Psoas muscle (tissue), 8 donors: Measurements from ENCODE around the gene ZNF805. TPM values are rescaled to one million over a fixed set of nuclear protein-coding genes. Genes with fewer than 3 reads are reported as not detected.
"Not testable (repeated sequence)": the region's sequence is repeated elsewhere in the genome, so short reads cannot be mapped to it uniquely, and the experiment has no call there.

Experiments
- ATAC-seq, 4 donors: fragments of 200-7000 bp; cut with Tn5 transposase; one replicate each; pipeline ENCODE4 v1.9.1; 2020; ENCODE audit warnings: moderate library complexity in 3 of 4, mild to moderate bottlenecking in 2 of 4
- DNase-seq, 2 donors: peaks; one replicate each; pipeline ENCODE4 v3.0.0-alpha.2; 2020
- H3K27ac ChIP-seq: fragments of 200-600 bp; one replicate; pipeline ENCODE4 v1.8.0; 2022
- H3K27me3 ChIP-seq, 3 donors: fragments of 200-600 bp in 1 of 3; one replicate each; pipeline versions ENCODE4 v1.6.1 to v1.8.0; 2013 to 2022; ENCODE audit warnings: low read length in 2 of 3, mild to moderate bottlenecking in 2 of 3, moderate library complexity in 1 of 3; ENCODE audit not compliant: insufficient read depth in 3 of 3
- H3K36me3 ChIP-seq, 2 donors: fragments of 200-600 bp in 1 of 2; one replicate each; pipeline versions ENCODE4 v1.6.1 to v1.8.0; 2013 to 2022; ENCODE audit warnings: low read depth in 1 of 2, mild to moderate bottlenecking in 1 of 2, moderate library complexity in 1 of 2; ENCODE audit not compliant: insufficient read depth in 1 of 2
- H3K4me1 ChIP-seq: fragments of 200-600 bp; one replicate; pipeline ENCODE4 v1.8.0; 2022
- H3K4me3 ChIP-seq: fragments of 200-600 bp; one replicate; pipeline ENCODE4 v1.8.0; 2022; ENCODE audit warnings: mild to moderate bottlenecking
- H3K9me3 ChIP-seq: fragments of 200-600 bp; one replicate; pipeline ENCODE4 v1.8.0; 2022
- WGBS, 3 donors: extraction: QIAGEN DNeasy Blood & Tissue Kit; methylation state at CpG; one replicate each; pipeline versions ENCODE4 v1.1.6 to v1.1.7; 2013; 5-methylcytosine and 5-hydroxymethylcytosine counted together
- intact Hi-C, 2 donors: fragments of 100-400 bp; cut with DNase I; formaldehyde crosslinking; loops; one replicate each; pipeline versions ENCODE4 v1.11.0 to v1.14.2; 2022
- polyA plus RNA-seq, 3 donors: library from polyadenylated mRNA; stranded (reverse); fragments of 200-250 nt; gene quantifications; one replicate each; pipeline ENCODE4 v1.2.3, GENCODE V29; 2013
- total RNA-seq, 4 donors: library from RNA; stranded (reverse); fragmentation: NEBNext Ultra II Directional in 2 of 4; extraction: Animal tissue kit (Norgen Biotek cat#: 25700) in 2 of 4; gene quantifications; one replicate each; pipeline versions ENCODE4 v1.2.1 to v1.2.4, GENCODE V29; 2021 to 2023
- TF ChIP-seq, protein P1 (sequence below): fragments of 200-600 bp; IDR thresholded peaks from one replicate; pipeline ENCODE4 v1.8.0; 2022; ENCODE audit warnings: antibody characterized with exemption
- donor health status: healthy with polysubstance abuse.
- donor health status: DM: no; HTN: no; CAD: no; lungs with moderate emphysema.
- donor health status: Bipolar disorder and iron deficiency.
- donor health status: healthy.
- donor health status: DM: yes; HTN: yes; CAD: no.
- donor health status: DM: no; HTN: no; CAD: no.
- donor health status: DM: no; HTN: no; CAD: no.
- donor health status: DM: yes; HTN: yes; CAD: no.

Gene ZNF805
- total and polyA plus RNA-seq, 7 donors, result 1.2 to 16.4 (median 10.3) TPM

DNA sequence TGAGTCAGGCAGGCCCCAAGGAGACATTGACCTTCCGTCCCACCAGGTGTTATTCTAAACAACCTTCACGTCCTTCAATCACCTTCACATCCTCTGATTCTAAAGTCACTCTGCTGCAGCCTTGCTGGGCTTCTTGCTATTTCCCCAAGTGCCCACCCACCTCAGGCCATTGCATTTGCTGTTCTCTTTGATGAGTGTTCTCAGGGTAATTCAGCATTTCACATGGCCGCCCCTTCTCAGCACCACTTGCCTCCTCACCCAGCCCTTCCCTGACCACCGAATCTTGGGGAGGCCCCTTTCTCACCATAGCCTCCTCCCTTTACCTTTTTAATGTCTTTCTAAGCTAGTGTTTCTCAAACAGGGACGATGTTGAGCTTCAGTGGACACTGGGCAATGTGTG lies 4.6 kb downstream of the ZNF805 start:
- TF ChIP-seq, protein P1, sequence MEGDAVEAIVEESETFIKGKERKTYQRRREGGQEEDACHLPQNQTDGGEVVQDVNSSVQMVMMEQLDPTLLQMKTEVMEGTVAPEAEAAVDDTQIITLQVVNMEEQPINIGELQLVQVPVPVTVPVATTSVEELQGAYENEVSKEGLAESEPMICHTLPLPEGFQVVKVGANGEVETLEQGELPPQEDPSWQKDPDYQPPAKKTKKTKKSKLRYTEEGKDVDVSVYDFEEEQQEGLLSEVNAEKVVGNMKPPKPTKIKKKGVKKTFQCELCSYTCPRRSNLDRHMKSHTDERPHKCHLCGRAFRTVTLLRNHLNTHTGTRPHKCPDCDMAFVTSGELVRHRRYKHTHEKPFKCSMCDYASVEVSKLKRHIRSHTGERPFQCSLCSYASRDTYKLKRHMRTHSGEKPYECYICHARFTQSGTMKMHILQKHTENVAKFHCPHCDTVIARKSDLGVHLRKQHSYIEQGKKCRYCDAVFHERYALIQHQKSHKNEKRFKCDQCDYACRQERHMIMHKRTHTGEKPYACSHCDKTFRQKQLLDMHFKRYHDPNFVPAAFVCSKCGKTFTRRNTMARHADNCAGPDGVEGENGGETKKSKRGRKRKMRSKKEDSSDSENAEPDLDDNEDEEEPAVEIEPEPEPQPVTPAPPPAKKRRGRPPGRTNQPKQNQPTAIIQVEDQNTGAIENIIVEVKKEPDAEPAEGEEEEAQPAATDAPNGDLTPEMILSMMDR, result no peak
- Histone ChIP-seq H3K27ac (no peak overlapping the region), H3K36me3 (peaks cover 11 to 78% of the 10 kb centered on the region in 2 donors), H3K4me3 (no peak overlapping the region), H3K27me3 (no peaks in the 10 kb centered on the region), H3K9me3 (no peaks in the 10 kb centered on the region), H3K4me1 (peaks cover 17% of the 10 kb centered on the region)
- intact Hi-C loops, result loop anchor here in 1 of 2 donors (10.0 kb wide), 1 partner anchor 80 kb away; the partner anchor contains the start of gene ZNF543
- WGBS, 3 donors, result 91 to 97% (median 94%) methylated on average over 5 of the region's 5 CpGs
- ATAC-seq, result no peak
- no peak for DNase-seq

DNA sequence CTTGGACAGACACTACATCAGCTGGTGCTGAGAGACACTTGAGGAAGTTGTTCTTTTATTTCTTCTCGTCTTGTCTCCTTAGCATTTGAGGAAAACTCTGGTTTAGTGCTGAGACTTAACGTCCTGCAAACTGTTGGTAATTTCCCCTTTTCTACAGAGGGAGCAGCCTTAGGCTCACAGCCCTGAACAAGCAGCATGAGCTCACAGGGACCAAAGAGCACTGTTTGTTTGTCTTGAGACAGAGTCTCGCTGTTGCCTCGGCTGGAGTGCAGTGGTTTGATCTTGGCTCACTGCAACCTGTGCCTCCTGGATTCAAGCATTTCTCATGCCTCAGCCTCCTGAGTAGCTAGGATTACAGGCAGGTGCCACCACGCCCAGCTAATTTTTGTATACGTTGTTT lies 5.5 kb downstream of the ZNF805 start:
- Histone ChIP-seq H3K4me1 (peaks cover 17% of the 10 kb centered on the region), H3K4me3 (no peak overlapping the region), H3K36me3 (peaks cover 11 to 87% of the 10 kb centered on the region in 2 donors), H3K27me3 (no peaks in the 10 kb centered on the region), H3K27ac (no peak overlapping the region), H3K9me3 (no peaks in the 10 kb centered on the region)
- TF ChIP-seq, protein P1, result no peak
- DNase-seq (no peak), ATAC-seq (no peak)
- WGBS, 3 donors, result 83 to 89% (median 87%) methylated on average over 6 of the region's 6 CpGs
- intact Hi-C loops, result loop anchor here in 1 of 2 donors (10.0 kb wide), 1 partner anchor 79 kb away; the partner anchor contains the start of gene ZNF543

DNA sequence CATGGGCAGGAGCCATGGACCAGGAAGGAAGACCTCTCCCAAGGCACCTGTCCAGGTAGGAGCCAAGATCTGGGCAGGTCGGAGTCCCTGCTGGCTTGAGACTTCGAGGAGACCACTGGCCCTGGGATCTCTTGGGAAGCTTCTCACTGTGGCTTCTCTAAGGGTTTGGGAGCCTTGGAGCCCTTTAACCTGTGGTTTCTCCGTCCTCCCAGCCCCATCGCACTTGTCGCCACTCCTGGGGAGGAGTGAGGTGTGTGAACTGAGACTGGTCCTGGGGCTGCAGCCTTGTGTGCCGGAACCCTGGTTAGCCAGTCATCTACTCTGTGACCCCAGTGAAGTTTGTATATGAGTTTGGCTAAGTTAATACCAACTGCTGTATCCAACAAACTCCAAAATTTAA lies 8.2 kb downstream of the ZNF805 start:
- no peak overlapping the region for H3K27ac ChIP-seq
- ATAC-seq (no peak), DNase-seq (no peak)
- no peaks in the 10 kb centered on the region for H3K27me3 ChIP-seq
- intact Hi-C loops, result loop anchor here in 1 of 2 donors (10.0 kb wide), 1 partner anchor 76 kb away; the partner anchor contains the start of gene ZNF543
- H3K4me3 ChIP-seq, result no peak overlapping the region
- WGBS, 3 donors, result 81 to 97% (median 89%) methylated on average over 6 of the region's 6 CpGs
- H3K9me3 ChIP-seq, result no peaks in the 10 kb centered on the region
- TF ChIP-seq, protein P1, result no peak
- H3K4me1 ChIP-seq, result no peaks in the 10 kb centered on the region
- H3K36me3 ChIP-seq, result peaks cover 18 to 93% of the 10 kb centered on the region in 2 donors

DNA sequence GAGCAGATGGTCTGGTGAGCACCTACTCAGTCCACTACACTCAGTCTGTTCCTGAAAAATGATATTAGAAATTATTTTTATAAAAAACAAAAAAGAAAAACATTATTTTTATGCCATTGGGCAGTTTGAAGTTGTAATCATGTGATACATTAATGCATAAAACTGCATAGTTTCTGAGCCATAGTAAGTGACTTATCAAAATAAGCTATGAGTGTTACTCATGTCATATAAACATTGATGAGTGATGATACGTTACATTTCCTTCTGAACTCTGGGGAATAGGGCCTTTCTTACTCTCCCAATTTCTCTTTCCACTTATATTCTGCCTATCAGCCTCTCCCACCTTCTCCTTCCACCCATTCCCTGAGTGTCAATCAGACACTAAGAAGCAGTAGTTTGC lies 8.9 kb downstream of the ZNF805 start:
- H3K9me3 ChIP-seq, result no peaks in the 10 kb centered on the region
- TF ChIP-seq, protein P1, result no peak
- ATAC-seq (no peak), DNase-seq (no peak)
- no peaks in the 10 kb centered on the region for H3K4me1 ChIP-seq
- 36 to 90% (median 88%) methylated on average over 1 of the region's 1 CpG for WGBS, 3 donors
- intact Hi-C loops, result loop anchor here in 1 of 2 donors (10.0 kb wide), 1 partner anchor 75 kb away; the partner anchor contains the start of gene ZNF543
- peaks cover 18 to 93% of the 10 kb centered on the region in 2 donors for H3K36me3 ChIP-seq
- no peaks in the 10 kb centered on the region for H3K27me3 ChIP-seq
- no peak overlapping the region for H3K4me3 ChIP-seq
- H3K27ac ChIP-seq, result no peak overlapping the region

DNA sequence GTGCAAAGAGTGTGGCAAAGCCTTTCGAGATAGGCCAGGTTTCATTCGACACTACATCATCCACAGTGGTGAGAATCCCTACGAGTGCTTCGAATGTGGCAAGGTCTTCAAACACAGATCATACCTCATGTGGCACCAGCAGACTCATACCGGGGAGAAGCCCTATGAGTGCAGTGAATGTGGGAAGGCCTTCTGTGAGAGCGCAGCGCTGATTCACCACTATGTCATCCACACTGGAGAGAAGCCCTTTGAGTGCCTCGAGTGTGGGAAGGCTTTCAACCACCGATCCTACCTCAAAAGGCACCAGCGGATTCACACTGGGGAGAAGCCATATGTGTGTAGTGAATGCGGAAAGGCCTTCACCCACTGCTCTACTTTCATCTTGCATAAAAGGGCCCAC lies 13.3 kb downstream of the ZNF805 start:
- H3K36me3 ChIP-seq, result peaks cover 13 to 69% of the 10 kb centered on the region in 2 donors
- intact Hi-C loops, H3K27me3 ChIP-seq, H3K9me3 ChIP-seq, ATAC-seq, H3K27ac ChIP-seq, H3K4me1 ChIP-seq, H3K4me3 ChIP-seq, DNase-seq: not testable (repeated sequence)
- WGBS, 3 donors, result 95 to 97% (median 95%) methylated on average over 11 of the region's 11 CpGs
